ENCODE results near the gene SEC61A1.
A peak's percentile ranks its signal among the peaks of the same experiment; 100 is the strongest.

SEC61A1 gene

DNA sequence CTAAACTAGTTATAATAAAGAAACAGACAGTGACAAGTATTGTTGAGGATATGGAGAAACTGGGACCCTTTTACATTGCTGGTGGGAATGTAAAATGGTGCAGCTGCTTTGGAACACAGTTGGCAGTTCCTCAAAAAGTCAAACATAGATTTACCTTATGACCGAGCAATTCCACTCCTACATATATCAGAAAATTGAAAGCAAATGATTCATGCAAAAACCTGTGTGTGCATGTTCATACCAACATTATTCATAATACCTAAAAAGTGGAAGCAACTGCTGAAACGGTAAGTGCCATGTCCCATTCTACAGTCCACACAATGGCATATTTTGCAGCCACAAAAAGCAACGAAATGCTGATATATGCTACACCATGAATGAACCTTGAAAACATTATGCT, 12.2 kb upstream of the SEC61A1 start:
- TF ChIP-seq, protein P1, sequence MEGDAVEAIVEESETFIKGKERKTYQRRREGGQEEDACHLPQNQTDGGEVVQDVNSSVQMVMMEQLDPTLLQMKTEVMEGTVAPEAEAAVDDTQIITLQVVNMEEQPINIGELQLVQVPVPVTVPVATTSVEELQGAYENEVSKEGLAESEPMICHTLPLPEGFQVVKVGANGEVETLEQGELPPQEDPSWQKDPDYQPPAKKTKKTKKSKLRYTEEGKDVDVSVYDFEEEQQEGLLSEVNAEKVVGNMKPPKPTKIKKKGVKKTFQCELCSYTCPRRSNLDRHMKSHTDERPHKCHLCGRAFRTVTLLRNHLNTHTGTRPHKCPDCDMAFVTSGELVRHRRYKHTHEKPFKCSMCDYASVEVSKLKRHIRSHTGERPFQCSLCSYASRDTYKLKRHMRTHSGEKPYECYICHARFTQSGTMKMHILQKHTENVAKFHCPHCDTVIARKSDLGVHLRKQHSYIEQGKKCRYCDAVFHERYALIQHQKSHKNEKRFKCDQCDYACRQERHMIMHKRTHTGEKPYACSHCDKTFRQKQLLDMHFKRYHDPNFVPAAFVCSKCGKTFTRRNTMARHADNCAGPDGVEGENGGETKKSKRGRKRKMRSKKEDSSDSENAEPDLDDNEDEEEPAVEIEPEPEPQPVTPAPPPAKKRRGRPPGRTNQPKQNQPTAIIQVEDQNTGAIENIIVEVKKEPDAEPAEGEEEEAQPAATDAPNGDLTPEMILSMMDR (IDR thresholded peaks at IDR 0.05; ENCODE audit: low read depth, low read length, missing control alignments), result no peak
- no peak for DNase-seq (ENCODE audit: extremely low read depth, low read depth)
- H3K4me3 ChIP-seq (replicated peaks; ENCODE audit: low read depth, low read length), result no peak overlapping the region

DNA sequence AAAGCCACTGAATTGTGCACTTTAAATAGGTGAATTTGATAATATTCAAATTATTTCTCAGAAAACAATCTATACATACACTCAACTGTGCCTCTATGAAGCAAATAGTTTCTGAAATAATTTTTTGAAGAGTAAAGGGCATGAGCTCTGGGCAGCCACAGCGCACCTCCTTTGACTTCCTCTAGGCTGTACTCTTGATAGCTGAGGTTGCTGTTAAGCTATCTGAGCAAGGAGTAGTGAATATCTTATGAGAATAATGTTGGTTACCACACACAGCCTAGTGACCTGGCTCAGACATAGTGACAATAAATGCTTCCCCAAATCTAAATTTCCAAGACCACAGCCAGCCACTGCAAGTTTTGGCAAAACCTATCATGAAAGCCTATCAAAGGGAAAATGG, 11.6 kb upstream of the SEC61A1 start:
- no peak for DNase-seq (ENCODE audit: extremely low read depth, low read depth)
- TF ChIP-seq, protein P1 (IDR thresholded peaks at IDR 0.05; ENCODE audit: low read depth, low read length, missing control alignments), result no peak
- no peak overlapping the region for H3K4me3 ChIP-seq (replicated peaks; ENCODE audit: low read depth, low read length)

DNA sequence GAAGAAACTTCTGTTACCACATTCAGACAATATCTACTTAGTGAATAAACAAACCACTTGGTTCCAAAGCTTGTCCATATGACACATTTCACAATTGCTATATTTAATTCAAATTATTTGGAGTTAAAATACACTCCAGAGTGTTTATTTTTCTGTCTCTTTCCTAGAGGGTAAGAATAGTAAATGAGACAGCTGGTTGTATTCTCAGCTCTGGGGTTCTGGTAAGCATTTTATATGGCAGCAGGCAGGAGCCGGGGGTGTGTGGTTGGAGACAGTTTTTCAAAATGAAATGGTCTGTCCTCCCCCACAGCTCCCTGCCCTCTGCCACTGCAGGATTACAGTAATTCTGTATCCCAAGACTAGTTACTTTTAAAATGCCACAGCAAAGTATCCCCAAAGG, 10.9 kb upstream of the SEC61A1 start:
- no peak for DNase-seq (ENCODE audit: extremely low read depth, low read depth)
- H3K4me3 ChIP-seq (replicated peaks; ENCODE audit: low read depth, low read length), result no peak overlapping the region
- TF ChIP-seq, protein P1 (IDR thresholded peaks at IDR 0.05; ENCODE audit: low read depth, low read length, missing control alignments), result no peak

DNA sequence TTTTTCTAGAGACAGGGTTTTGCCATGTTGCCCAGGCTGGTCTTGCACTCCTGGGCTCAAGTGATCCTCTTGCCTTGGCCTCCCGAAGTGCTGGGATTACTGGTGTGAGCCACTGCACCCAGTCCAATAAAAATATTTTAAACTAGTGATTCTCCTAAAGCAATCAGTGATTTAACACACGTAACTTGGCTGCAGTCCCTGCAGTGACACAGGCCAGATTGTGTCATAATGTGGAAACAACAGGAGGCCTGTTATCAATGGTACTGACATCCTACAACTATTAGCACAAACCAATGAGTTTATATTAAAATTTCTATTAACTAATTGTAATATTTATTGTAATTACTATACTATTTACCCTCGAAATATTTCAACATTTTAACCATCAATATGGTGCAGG, 1.6 kb upstream of the SEC61A1 start:
- TF ChIP-seq, protein P1 (IDR thresholded peaks at IDR 0.05; ENCODE audit: low read depth, low read length, missing control alignments), result no peak
- H3K4me3 ChIP-seq (replicated peaks; ENCODE audit: low read depth, low read length), result no peak overlapping the region
- no peak for DNase-seq (ENCODE audit: extremely low read depth, low read depth)

DNA sequence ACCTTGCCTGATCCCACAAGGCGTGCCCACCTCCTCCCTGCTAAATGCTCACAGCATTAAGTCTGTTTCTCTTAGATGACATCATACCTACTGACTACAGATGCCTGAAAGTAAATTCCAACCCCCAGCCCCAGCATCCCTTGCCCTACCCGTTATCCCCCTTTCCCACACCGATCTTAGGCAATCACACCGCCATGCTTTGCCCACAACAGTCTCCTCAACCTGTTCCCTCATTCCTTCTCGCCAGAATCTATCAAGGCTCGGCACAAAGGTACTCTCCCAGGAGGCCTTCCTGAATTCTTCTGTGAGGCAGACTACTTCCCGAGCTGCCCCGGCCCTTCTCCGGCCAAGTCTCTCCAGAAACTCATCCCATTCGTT, 789 bp upstream of the SEC61A1 start:
- TF ChIP-seq, protein P1 (IDR thresholded peaks at IDR 0.05; ENCODE audit: low read depth, low read length, missing control alignments), result no peak
- no peak for DNase-seq (ENCODE audit: extremely low read depth, low read depth)
- peak overlapping the region; percentile 92 for H3K4me3 ChIP-seq (replicated peaks; ENCODE audit: low read depth, low read length)

DNA sequence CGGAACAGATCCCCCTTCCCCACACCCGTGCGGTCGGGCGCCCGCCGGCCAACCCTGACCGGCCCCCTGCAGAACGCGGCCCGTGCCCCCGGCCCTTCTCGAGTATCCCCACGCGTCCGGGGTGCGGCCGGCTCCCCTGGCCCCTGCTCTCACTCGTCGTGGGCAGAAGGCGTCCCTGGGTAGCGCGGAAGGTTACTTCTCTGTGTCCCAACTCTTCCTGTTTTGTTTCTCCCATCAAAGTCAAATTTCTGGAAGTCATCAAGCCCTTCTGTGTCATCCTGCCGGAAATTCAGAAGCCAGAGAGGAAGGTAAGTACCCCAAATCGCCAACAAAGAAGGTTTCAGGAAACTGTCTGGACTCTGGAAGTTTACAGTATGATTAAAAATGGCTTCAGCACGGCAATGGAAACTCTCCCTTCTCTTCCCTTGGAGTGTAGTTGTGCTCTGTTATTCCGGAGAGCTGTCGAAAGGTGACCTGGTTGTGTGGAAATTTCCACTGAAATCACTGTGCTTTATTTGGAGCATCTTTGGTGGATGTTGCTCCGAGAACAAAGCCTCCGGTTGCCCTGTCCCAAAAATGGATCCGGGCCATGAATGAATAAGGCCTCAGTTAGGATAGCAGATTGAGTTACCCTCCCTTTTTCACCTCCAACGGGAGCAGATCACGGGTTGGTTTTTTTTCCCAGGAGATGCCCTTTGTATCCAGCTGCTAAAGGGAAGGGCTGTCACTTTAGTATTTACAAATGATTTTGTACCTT, 536 bp downstream of the SEC61A1 start:
- TF ChIP-seq, protein P1 (IDR thresholded peaks at IDR 0.05; ENCODE audit: low read depth, low read length, missing control alignments), result no peak
- peak overlapping the region; percentile 92 for H3K4me3 ChIP-seq (replicated peaks; ENCODE audit: low read depth, low read length)
- no peak for DNase-seq (ENCODE audit: extremely low read depth, low read depth)

DNA sequence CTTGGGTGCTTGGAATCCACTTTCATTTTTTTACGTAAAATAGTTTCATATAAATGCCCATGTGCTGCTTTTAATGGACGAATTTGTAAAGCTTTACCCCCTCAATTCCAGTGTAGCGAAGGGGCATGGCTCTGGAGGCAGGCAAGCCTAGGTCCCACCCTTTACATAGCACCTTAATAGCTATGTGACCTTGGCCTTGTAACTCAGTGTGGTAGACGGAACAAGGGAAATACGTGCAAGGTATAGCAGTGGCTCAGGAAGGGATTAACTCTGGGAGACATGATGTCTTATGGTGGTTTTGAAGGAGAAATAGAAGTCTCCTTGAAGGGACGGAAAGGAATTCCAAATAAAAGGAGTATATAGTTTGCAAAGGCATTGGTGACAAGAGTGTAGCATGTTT, 1.4 kb downstream of the SEC61A1 start:
- peak overlapping the region; percentile 92 for H3K4me3 ChIP-seq (replicated peaks; ENCODE audit: low read depth, low read length)
- TF ChIP-seq, protein P1 (IDR thresholded peaks at IDR 0.05; ENCODE audit: low read depth, low read length, missing control alignments), result no peak
- DNase-seq (ENCODE audit: extremely low read depth, low read depth), result no peak
